ENCODE results near the gene UST.

The UST gene

GRCh38 chr6:149049230-149049629, 302.4 kb downstream of the UST start:
- no peak for DNase-seq

- DNase-seq, result no peak
Observed at GRCh38 chr6:149050160-149050559, 303.3 kb downstream of the UST start.

GRCh38 chr6:149052350-149053106, 305.7 kb downstream of the UST start:
- DNase-seq, result no peak

GRCh38 chr6:149053848-149054558, 307.2 kb downstream of the UST start:
- no peak for DNase-seq

GRCh38 chr6:149054559-149055194, 307.8 kb downstream of the UST start:
- no peak for DNase-seq

- DNase-seq, result no peak
Observed at GRCh38 chr6:149055195-149055899, 308.5 kb downstream of the UST start.

GRCh38 chr6:149056777-149057463, 310.1 kb downstream of the UST start:
- DNase-seq, result no peak

GRCh38 chr6:149057464-149057840, 310.6 kb downstream of the UST start:
- DNase-seq, result no peak

GRCh38 chr6:149059557-149059956, 312.7 kb downstream of the UST start:
- DNase-seq, result no peak

GRCh38 chr6:149060300-149060984, 313.6 kb downstream of the UST start:
- peak; percentile 37 for DNase-seq

- DNase-seq, result peak; percentile 86
Observed at GRCh38 chr6:149060985-149061760, 314.3 kb downstream of the UST start.

- DNase-seq, result no peak
Observed at GRCh38 chr6:149061930-149062329, 315.1 kb downstream of the UST start.

GRCh38 chr6:149062653-149063348, 316.0 kb downstream of the UST start:
- DNase-seq, result no peak

GRCh38 chr6:149063468-149063867, 316.6 kb downstream of the UST start:
- no peak for DNase-seq

GRCh38 chr6:149064001-149064659, 317.3 kb downstream of the UST start:
- no peak for DNase-seq

- no peak for DNase-seq
Observed at GRCh38 chr6:149064660-149065015, 317.8 kb downstream of the UST start.

GRCh38 chr6:149065121-149065520, 318.3 kb downstream of the UST start:
- no peak for DNase-seq

- DNase-seq, result no peak
Observed at GRCh38 chr6:149065658-149066556, 319.1 kb downstream of the UST start.

GRCh38 chr6:149071997-149072396, 325.2 kb downstream of the UST start:
- DNase-seq, result no peak

Measured in NCI-H1092 (cell line).